Activated T-helper 1 cell treated with anti-CD3 and anti-CD28 coated beads, Interleukin-12 subunit alpha, Interleukin-12 subunit beta, Interleukin-2, Interleukin-4 antibody, amounts not matched to agents 30 ng/mL and 10 ng/mL and 1 ng/mL, durations not matched to agents 14 hours and 24 hours and 36 hours (primary cell): Measurements from ENCODE around the gene TTC12. TPM values are rescaled to one million over a fixed set of nuclear protein-coding genes. Genes with fewer than 3 reads are reported as not detected.

Experiments
- DNase-seq: peaks from one replicate; pipeline ENCODE4 v3.0.0; 2021; ENCODE audit warnings: low spot score
- H3K27ac Mint-ChIP-seq: one replicate; pipeline ENCODE4 v1.8.0; 2021; ENCODE audit warnings: mild to moderate bottlenecking, mixed read lengths
- H3K27me3 Mint-ChIP-seq: one replicate; pipeline ENCODE4 v1.8.0; 2022; ENCODE audit warnings: mild to moderate bottlenecking, moderate library complexity, mixed read lengths; ENCODE audit not compliant: insufficient read depth
- H3K36me3 Mint-ChIP-seq: one replicate; pipeline ENCODE4 v1.8.0; 2021; ENCODE audit warnings: low read depth, mixed read lengths
- H3K4me1 Mint-ChIP-seq: one replicate; pipeline ENCODE4 v1.8.0; 2021; ENCODE audit warnings: low read depth, mixed read lengths
- H3K4me3 Mint-ChIP-seq: one replicate; pipeline ENCODE4 v1.8.0; 2021; ENCODE audit warnings: mild to moderate bottlenecking, moderate library complexity, mixed read lengths
- H3K9me3 Mint-ChIP-seq: one replicate; pipeline ENCODE4 v1.8.0; 2021; ENCODE audit warnings: mixed read lengths
- intact Hi-C: fragments of 100-400 bp; cut with micrococcal nuclease; formaldehyde crosslinking; loops from one replicate; pipeline ENCODE4 v1.15.1; 2024
- total RNA-seq: library from RNA; stranded (reverse); gene quantifications from 2 replicates; pipeline ENCODE4 v1.2.3, GENCODE V29; 2022

The TTC12 gene
- total RNA-seq, 1 donor from 2014 or later: 8.5 TPM

GRCh38 chr11:113276466-113276865 is 37.9 kb upstream of the TTC12 start:
- no peaks in the 10 kb centered on the region for H3K9me3 Mint-ChIP-seq
- intact Hi-C loops: no loop called here
- no peak overlapping the region for H3K4me3 Mint-ChIP-seq
- no peaks in the 10 kb centered on the region for H3K36me3 Mint-ChIP-seq
- peaks cover 10% of the 10 kb centered on the region for H3K4me1 Mint-ChIP-seq
- H3K27me3 Mint-ChIP-seq: peaks cover 2% of the 10 kb centered on the region
- no peak overlapping the region for H3K27ac Mint-ChIP-seq
- DNase-seq: no peak

DNA sequence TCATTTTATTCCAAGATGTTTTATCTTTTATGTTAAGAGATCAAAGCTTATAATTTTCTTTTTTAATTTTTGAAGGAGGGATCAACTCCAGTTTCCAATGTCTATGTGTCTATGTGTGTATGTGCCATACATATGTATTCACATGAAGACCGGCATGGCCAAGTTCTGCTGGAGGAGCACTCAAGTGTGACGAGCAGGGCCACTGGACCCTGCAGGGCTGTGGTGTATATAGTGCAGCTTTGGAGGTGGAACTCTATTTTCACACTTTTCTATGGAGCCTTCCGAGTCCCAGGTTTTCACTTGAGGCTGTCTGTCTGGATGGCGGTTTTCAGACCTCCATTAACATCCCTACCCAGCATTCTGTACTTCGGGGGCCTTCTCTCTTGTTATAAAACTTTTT is 36.5 kb upstream of the TTC12 start:
- DNase-seq: no peak
- H3K36me3 Mint-ChIP-seq: no peaks in the 10 kb centered on the region
- intact Hi-C loops: no loop called here
- peaks cover 10% of the 10 kb centered on the region for H3K4me1 Mint-ChIP-seq
- H3K27ac Mint-ChIP-seq: no peak overlapping the region
- no peak overlapping the region for H3K4me3 Mint-ChIP-seq
- H3K27me3 Mint-ChIP-seq: peaks cover 2% of the 10 kb centered on the region
- H3K9me3 Mint-ChIP-seq: no peaks in the 10 kb centered on the region

DNA sequence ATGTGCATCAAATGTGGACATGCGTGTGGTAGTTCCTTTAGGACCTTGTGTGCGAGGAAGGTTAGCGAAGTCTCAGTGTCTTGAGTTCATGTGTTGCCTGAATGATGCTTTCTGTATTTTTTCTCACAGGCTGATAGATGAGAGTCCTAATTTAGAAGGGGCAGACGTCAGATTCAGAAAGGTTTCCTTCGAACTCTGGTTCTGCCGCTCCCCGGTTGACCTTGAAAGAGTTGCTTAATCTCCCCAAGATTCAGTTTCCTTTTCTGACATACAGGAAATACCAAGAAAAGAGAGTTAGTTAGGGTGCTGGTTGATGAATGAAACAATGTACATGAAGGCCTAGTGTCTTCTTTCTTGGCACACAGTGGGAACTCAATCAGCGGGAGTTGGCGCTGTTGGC is 35.9 kb upstream of the TTC12 start:
- no peak overlapping the region for H3K4me3 Mint-ChIP-seq
- intact Hi-C loops: no loop called here
- H3K36me3 Mint-ChIP-seq: no peaks in the 10 kb centered on the region
- no peaks in the 10 kb centered on the region for H3K9me3 Mint-ChIP-seq
- no peak overlapping the region for H3K27ac Mint-ChIP-seq
- no peak for DNase-seq
- peaks cover 10% of the 10 kb centered on the region for H3K4me1 Mint-ChIP-seq
- peaks cover 2% of the 10 kb centered on the region for H3K27me3 Mint-ChIP-seq

DNA sequence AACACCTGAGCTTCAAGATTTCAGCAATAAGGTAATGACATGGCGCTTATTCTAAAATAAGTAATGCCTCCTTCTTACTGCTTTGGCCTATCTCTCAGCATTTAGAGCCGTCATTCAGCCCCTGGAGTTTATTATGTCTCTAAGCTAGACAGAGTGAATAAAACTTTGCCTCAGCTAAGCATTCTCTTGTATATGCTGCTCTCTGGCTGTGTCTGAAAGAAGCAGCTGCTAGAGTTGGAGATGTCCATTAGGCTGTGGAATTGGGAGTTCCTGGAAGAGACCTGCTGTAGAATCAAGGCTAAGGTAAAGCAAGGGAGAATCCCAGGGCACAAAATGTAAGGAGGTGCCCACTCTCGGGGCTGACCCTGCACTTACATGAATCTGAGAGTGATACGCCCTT is 35.5 kb upstream of the TTC12 start:
- Mint-ChIP-seq H3K4me1 (peaks cover 10% of the 10 kb centered on the region), H3K27me3 (peaks cover 2% of the 10 kb centered on the region), H3K9me3 (no peaks in the 10 kb centered on the region), H3K4me3 (no peak overlapping the region), H3K36me3 (no peaks in the 10 kb centered on the region), H3K27ac (no peak overlapping the region)
- no peak for DNase-seq
- intact Hi-C loops: no loop called here

- Mint-ChIP-seq H3K27me3 (peaks cover 2% of the 10 kb centered on the region), H3K4me1 (peaks cover 10% of the 10 kb centered on the region), H3K4me3 (no peak overlapping the region), H3K27ac (no peak overlapping the region), H3K36me3 (no peaks in the 10 kb centered on the region), H3K9me3 (no peaks in the 10 kb centered on the region)
- DNase-seq: no peak
- intact Hi-C loops: no loop called here
Measured at GRCh38 chr11:113279591-113279990, 34.8 kb upstream of the TTC12 start.

DNA sequence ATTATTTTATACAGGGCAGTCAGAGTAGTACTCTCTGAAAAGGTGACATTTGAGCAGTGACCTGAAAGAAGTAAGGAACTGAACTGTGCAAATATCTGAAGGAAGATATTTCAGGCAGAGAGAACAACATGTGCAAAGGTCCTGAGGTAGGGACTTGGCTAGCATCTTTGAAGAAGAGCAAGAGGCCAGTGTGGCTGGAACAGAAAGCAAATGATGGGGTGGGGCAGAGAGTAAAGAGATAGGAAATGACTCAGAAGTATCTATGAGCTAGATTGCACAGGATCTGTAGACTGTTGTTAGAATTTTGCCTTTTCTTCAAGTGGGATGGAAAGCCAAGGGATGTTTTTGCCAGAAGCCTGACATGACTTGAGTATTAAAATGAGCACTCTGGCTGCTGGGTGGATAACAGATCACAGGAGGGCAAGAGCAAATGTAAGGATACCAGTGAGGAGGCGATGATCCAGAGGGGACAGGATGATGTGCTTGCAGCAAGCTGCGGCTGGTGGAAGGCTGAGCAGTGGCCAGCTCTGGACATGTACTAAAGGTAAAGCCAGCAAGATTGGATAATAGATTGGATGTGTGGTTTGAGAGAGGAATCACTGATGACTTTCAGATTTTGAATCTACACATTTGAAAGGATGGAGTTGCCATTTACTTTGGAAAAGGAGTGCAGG is 33.2 kb upstream of the TTC12 start:
- no peaks in the 10 kb centered on the region for H3K9me3 Mint-ChIP-seq
- no peaks in the 10 kb centered on the region for H3K27me3 Mint-ChIP-seq
- intact Hi-C loops: no loop called here
- no peak for DNase-seq
- H3K27ac Mint-ChIP-seq: no peak overlapping the region
- H3K36me3 Mint-ChIP-seq: no peaks in the 10 kb centered on the region
- H3K4me1 Mint-ChIP-seq: peaks cover 10% of the 10 kb centered on the region
- no peak overlapping the region for H3K4me3 Mint-ChIP-seq

DNA sequence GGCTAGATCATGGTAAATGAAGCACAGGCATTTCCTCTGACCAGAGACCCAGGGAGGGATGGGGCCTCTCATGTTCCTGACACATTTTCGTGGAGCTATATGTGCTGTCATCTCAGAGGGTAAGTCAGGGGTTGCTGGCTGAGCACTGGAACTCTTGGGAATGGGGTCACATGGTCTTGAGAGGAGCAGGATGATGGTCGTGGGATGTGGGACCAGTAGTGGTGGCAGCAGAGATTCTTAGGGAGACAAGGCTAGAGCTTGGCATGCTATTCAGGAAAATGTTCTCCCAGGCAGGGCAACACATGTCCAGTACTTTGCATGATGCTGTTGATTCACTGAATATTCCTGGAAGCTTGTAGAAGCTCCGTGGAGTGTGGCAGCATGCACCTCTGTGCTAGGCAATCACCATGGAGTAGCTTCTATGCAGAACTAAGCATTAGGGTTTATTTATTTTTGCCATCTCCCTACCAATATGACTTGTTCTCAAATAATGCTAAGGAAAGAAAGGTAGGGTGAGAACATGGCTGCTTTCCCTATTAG is 31.4 kb upstream of the TTC12 start:
- Mint-ChIP-seq H3K27ac (no peak overlapping the region), H3K4me3 (no peak overlapping the region), H3K27me3 (no peaks in the 10 kb centered on the region), H3K4me1 (peaks cover 10% of the 10 kb centered on the region), H3K36me3 (no peaks in the 10 kb centered on the region), H3K9me3 (no peaks in the 10 kb centered on the region)
- DNase-seq: no peak
- intact Hi-C loops: no loop called here

DNA sequence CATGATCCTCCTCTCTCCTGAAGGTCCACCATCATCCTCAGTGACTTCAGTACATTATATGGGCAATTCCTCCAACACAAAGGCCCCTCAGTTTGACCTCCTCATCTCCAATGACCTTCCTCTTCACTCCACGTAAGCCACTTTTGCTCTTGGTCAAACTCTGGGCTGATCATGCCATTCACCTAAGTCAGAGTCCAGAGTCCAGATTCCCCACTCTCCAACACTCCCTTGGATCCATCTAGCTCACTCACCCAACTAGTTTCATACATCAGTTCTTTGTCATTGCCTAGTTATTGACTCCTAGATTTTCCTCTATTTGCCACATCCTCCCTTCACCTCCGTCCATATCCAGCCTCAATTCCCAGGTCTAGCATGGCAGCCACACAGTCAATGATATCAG is 30.5 kb upstream of the TTC12 start:
- no peaks in the 10 kb centered on the region for H3K9me3 Mint-ChIP-seq
- no peak overlapping the region for H3K4me3 Mint-ChIP-seq
- no peak overlapping the region for H3K27ac Mint-ChIP-seq
- H3K36me3 Mint-ChIP-seq: no peaks in the 10 kb centered on the region
- DNase-seq: no peak
- intact Hi-C loops: no loop called here
- H3K4me1 Mint-ChIP-seq: peaks cover 1% of the 10 kb centered on the region
- H3K27me3 Mint-ChIP-seq: no peaks in the 10 kb centered on the region

DNA sequence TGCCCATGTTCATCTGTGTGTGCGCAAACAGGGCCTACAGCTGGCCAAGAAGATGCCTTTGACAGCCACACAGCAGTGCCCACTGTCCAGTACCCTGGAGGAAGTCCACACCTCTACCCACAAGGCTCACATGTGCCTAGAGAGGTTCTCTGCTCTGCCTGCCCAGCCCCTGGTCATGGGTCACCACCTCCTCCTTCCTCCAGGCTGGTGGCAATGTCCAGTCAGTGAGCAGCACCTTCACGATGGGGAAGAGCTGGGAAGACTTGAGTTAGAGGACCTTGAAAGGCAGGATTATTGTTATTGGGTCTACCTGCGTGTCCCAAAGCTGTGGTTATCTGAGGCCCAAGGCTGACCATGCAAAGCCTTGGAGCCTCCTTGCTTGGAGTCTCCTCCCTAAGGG is 28.4 kb upstream of the TTC12 start:
- no peaks in the 10 kb centered on the region for H3K36me3 Mint-ChIP-seq
- no peaks in the 10 kb centered on the region for H3K27me3 Mint-ChIP-seq
- no peaks in the 10 kb centered on the region for H3K9me3 Mint-ChIP-seq
- intact Hi-C loops: loop anchor here (5.0 kb wide), 1 partner anchor 324 kb away; the partner anchor contains the start of gene NCAM1
- no peaks in the 10 kb centered on the region for H3K4me1 Mint-ChIP-seq
- DNase-seq: no peak
- no peak overlapping the region for H3K27ac Mint-ChIP-seq
- no peak overlapping the region for H3K4me3 Mint-ChIP-seq

DNA sequence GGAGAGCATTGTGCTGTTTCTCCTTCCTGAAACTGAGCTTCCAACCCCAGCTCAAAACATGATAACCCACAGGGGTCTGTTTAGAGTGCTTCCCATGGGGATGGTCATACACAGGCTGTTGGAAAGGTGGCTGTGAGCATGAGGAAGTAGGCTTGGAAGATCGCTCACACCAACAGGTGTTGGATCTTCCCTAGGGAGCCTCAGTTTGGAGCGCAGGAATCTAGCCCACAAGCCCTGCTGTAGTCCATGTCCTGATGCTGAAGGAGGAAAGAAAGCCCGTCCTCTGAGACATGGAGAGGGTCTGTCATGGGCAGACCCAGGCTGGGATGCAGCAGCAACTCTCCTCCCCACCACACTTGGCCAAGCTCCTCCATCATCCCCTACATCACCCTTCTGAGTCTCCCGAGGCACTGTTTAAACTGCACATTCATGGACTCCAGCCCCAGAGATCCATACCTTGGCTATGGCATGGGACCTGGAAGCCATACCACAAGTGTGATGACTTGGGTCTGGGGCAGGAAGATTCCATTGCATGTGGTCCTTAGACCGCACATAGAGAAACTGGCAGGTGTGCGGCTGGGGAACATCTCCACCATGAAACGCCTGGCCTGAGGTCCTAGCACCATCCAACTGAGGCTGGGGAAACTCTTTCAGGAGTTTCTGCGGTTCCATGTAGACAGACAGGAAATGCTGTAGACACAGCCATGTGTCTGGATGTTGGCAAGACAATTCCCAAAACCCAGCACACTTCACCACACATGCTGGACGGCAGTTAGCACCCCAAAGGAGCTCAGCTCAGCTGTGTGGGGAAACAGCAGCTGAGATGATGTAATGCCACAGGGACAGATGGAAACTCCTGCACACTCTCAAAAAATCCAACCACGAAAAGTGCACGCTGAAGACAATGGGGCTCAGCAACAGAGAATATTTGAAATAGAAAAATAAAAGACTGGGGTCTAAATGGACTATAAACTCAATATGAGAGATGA is 27.6 kb upstream of the TTC12 start:
- no peak overlapping the region for H3K27ac Mint-ChIP-seq
- H3K9me3 Mint-ChIP-seq: no peaks in the 10 kb centered on the region
- no peaks in the 10 kb centered on the region for H3K36me3 Mint-ChIP-seq
- no peak for DNase-seq
- H3K27me3 Mint-ChIP-seq: no peaks in the 10 kb centered on the region
- intact Hi-C loops: loop anchor here (5.0 kb wide), 1 partner anchor 325 kb away; the partner anchor contains the start of gene NCAM1
- H3K4me3 Mint-ChIP-seq: no peak overlapping the region
- H3K4me1 Mint-ChIP-seq: no peaks in the 10 kb centered on the region

GRCh38 chr11:113287801-113288200 is 26.6 kb upstream of the TTC12 start:
- DNase-seq: no peak
- Mint-ChIP-seq H3K36me3 (no peaks in the 10 kb centered on the region), H3K9me3 (no peaks in the 10 kb centered on the region), H3K27ac (no peak overlapping the region), H3K4me1 (no peaks in the 10 kb centered on the region), H3K27me3 (no peaks in the 10 kb centered on the region), H3K4me3 (no peak overlapping the region)
- intact Hi-C loops: loop anchor here (5.0 kb wide), 1 partner anchor 326 kb away; the partner anchor contains the start of gene NCAM1

GRCh38 chr11:113288286-113288863 is 26.0 kb upstream of the TTC12 start:
- Mint-ChIP-seq H3K27me3 (no peaks in the 10 kb centered on the region), H3K4me3 (no peak overlapping the region), H3K9me3 (no peaks in the 10 kb centered on the region), H3K36me3 (no peaks in the 10 kb centered on the region), H3K27ac (no peak overlapping the region), H3K4me1 (no peaks in the 10 kb centered on the region)
- DNase-seq: no peak
- intact Hi-C loops: loop anchor here (5.0 kb wide), 1 partner anchor 326 kb away; the partner anchor contains the start of gene NCAM1
